HepG2 (cell line): Measurements from ENCODE around the gene CKS1B. TPM values are rescaled to one million over a fixed set of nuclear protein-coding genes. Genes with fewer than 3 reads are reported as not detected.
A peak's percentile ranks its signal among the peaks of the same experiment; 100 is the strongest.

ENCODE experiments used
- CTCF ChIP-seq: sonication (generic); formaldehyde crosslinking; IDR thresholded peaks from 2 replicates; pipeline ENCODE4 v1.5.0; 2020; ENCODE audit warnings: mild to moderate bottlenecking, missing genetic modification reagents, moderate library complexity
- ETV6 ChIP-seq: sonication (generic); formaldehyde crosslinking; conservative IDR thresholded peaks from 2 replicates; pipeline ENCODE4 v1.4.0; 2020; ENCODE audit warnings: missing genetic modification reagents
- GATAD2A ChIP-seq: IDR thresholded peaks from 2 replicates; pipeline ENCODE4 v1.6.1; 2016
- ZNF264 ChIP-seq: sonication (generic); formaldehyde crosslinking; IDR thresholded peaks from 2 replicates; pipeline ENCODE4 v1.4.0; 2020; ENCODE audit warnings: missing genetic modification reagents
- polyA plus RNA-seq, 8 experiments: library from polyadenylated mRNA; depleted of rRNA in 3 of 8; stranded (reverse) in 7 of 8; unstranded in 1 of 8; fragments of >200 nt; fragmentation: Illumina TruSeq in 4 of 8; extraction: Trizol in 4 of 8; gene quantifications; 2 replicates each; pipeline versions ENCODE4 v1.2.1 to v1.2.3, GENCODE V29; 2011 to 2016; ENCODE audit warnings: low read depth in 4 of 8, missing spikeins in 1 of 8, mixed read lengths in 1 of 8; ENCODE audit not compliant: insufficient read depth in 1 of 8
- total RNA-seq, 5 experiments: library from RNA; depleted of rRNA; stranded (reverse); fragments of >200 nt; fragmentation: Illumina TruSeq; extraction: Trizol; gene quantifications; 2 replicates each; pipeline ENCODE4 v1.2.3, GENCODE V29; 2016; ENCODE audit warnings: low read depth in 1 of 5
- TF ChIP-seq, protein P1 (sequence below): sonication (generic); formaldehyde crosslinking; conservative IDR thresholded peaks from 2 replicates; pipeline ENCODE4 v1.4.0; 2020; ENCODE audit warnings: mild to moderate bottlenecking, missing genetic modification reagents, moderate library complexity
- TF ChIP-seq, protein P2 (sequence below): sonication (generic); formaldehyde crosslinking; IDR thresholded peaks from 2 replicates; pipeline ENCODE4 v1.4.0; 2020; ENCODE audit warnings: missing genetic modification reagents
- TF ChIP-seq, protein P3 (sequence below): IDR thresholded peaks from 2 replicates; pipeline ENCODE4 v1.4.0; 2020; ENCODE audit warnings: mild to moderate bottlenecking, missing genetic modification reagents
- TF ChIP-seq, protein P4 (sequence below): sonication (generic); formaldehyde crosslinking; IDR thresholded peaks from 2 replicates; pipeline ENCODE4 v1.4.0; 2020; ENCODE audit warnings: missing genetic modification reagents

CKS1B gene
- total and polyA plus RNA-seq, 2 of the 13 experiments (the other 11 are each of a cell fraction or from before 2014, with no cell fraction given) = 217 to 222 TPM

DNA sequence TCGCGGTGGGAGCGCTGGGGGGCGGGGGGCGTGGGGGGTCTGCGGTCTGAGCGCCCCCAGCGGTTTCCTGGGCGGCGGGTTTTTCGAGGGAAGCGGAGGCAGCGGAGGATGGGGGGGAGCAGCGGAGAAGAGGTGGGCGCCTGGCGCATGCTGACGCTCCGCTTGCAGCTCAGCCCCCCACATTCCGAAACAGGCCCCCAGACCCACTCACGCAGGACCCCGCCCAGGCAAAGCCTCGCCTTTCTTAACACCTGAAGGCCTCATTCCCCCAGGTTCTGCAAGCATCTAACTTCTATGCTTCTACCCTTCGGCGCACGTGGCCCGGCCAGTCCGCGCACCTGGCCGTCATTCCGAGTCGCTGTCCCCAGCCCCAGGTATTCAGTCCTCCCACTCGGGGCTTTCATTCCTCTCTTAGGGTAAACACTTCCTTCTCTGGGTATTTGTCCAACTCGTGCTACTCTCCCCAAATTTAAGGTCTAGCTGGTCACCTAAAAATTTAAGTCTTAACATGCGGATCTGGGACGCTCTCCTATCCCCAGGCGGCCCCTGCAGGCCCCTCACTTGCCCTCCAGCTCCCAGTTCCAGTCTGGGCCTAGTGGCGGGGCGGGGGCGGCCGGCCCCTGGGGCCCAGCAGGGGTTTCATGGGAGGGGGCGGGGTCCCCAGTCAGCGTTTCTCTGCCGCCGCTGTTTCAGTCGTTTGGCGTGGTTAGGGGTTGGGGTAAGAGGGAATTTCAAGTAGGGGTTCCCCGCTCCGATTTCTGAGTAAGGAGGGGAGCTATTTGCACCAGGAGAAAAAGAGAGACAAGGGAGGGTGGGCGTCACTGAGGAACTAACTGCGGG lies 25.3 kb downstream of the CKS1B start (continued):
- TF ChIP-seq, protein P1, sequence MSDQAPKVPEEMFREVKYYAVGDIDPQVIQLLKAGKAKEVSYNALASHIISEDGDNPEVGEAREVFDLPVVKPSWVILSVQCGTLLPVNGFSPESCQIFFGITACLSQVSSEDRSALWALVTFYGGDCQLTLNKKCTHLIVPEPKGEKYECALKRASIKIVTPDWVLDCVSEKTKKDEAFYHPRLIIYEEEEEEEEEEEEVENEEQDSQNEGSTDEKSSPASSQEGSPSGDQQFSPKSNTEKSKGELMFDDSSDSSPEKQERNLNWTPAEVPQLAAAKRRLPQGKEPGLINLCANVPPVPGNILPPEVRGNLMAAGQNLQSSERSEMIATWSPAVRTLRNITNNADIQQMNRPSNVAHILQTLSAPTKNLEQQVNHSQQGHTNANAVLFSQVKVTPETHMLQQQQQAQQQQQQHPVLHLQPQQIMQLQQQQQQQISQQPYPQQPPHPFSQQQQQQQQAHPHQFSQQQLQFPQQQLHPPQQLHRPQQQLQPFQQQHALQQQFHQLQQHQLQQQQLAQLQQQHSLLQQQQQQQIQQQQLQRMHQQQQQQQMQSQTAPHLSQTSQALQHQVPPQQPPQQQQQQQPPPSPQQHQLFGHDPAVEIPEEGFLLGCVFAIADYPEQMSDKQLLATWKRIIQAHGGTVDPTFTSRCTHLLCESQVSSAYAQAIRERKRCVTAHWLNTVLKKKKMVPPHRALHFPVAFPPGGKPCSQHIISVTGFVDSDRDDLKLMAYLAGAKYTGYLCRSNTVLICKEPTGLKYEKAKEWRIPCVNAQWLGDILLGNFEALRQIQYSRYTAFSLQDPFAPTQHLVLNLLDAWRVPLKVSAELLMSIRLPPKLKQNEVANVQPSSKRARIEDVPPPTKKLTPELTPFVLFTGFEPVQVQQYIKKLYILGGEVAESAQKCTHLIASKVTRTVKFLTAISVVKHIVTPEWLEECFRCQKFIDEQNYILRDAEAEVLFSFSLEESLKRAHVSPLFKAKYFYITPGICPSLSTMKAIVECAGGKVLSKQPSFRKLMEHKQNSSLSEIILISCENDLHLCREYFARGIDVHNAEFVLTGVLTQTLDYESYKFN (CRISPR knock-in tag) = peak; percentile 72
- TF ChIP-seq ZNF264 (CRISPR knock-in tag) (peak; percentile 44; the same call in 1 of the 2 replicates), ETV6 (CRISPR knock-in tag) (0 out of 2 replicates have a peak, but pooled peaks have one; percentile 3), GATAD2A (peak; percentile 57), CTCF (CRISPR knock-in tag) (peak; percentile 27; the same call in 1 of the 2 replicates)
- TF ChIP-seq, protein P2, sequence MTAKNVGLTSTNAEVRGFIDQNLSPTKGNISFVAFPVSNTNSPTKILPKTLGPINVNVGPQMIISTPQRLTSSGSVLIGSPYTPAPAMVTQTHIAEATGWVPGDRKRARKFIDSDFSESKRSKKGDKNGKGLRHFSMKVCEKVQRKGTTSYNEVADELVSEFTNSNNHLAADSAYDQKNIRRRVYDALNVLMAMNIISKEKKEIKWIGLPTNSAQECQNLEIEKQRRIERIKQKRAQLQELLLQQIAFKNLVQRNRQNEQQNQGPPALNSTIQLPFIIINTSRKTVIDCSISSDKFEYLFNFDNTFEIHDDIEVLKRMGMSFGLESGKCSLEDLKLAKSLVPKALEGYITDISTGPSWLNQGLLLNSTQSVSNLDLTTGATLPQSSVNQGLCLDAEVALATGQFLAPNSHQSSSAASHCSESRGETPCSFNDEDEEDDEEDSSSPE (CRISPR knock-in tag) = peak; percentile 43; the same call in 1 of the 2 replicates
- TF ChIP-seq, protein P3, sequence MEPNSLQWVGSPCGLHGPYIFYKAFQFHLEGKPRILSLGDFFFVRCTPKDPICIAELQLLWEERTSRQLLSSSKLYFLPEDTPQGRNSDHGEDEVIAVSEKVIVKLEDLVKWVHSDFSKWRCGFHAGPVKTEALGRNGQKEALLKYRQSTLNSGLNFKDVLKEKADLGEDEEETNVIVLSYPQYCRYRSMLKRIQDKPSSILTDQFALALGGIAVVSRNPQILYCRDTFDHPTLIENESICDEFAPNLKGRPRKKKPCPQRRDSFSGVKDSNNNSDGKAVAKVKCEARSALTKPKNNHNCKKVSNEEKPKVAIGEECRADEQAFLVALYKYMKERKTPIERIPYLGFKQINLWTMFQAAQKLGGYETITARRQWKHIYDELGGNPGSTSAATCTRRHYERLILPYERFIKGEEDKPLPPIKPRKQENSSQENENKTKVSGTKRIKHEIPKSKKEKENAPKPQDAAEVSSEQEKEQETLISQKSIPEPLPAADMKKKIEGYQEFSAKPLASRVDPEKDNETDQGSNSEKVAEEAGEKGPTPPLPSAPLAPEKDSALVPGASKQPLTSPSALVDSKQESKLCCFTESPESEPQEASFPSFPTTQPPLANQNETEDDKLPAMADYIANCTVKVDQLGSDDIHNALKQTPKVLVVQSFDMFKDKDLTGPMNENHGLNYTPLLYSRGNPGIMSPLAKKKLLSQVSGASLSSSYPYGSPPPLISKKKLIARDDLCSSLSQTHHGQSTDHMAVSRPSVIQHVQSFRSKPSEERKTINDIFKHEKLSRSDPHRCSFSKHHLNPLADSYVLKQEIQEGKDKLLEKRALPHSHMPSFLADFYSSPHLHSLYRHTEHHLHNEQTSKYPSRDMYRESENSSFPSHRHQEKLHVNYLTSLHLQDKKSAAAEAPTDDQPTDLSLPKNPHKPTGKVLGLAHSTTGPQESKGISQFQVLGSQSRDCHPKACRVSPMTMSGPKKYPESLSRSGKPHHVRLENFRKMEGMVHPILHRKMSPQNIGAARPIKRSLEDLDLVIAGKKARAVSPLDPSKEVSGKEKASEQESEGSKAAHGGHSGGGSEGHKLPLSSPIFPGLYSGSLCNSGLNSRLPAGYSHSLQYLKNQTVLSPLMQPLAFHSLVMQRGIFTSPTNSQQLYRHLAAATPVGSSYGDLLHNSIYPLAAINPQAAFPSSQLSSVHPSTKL (CRISPR knock-in tag) = peak; percentile 36; the same call in 1 of the 2 replicates
- TF ChIP-seq, protein P4, sequence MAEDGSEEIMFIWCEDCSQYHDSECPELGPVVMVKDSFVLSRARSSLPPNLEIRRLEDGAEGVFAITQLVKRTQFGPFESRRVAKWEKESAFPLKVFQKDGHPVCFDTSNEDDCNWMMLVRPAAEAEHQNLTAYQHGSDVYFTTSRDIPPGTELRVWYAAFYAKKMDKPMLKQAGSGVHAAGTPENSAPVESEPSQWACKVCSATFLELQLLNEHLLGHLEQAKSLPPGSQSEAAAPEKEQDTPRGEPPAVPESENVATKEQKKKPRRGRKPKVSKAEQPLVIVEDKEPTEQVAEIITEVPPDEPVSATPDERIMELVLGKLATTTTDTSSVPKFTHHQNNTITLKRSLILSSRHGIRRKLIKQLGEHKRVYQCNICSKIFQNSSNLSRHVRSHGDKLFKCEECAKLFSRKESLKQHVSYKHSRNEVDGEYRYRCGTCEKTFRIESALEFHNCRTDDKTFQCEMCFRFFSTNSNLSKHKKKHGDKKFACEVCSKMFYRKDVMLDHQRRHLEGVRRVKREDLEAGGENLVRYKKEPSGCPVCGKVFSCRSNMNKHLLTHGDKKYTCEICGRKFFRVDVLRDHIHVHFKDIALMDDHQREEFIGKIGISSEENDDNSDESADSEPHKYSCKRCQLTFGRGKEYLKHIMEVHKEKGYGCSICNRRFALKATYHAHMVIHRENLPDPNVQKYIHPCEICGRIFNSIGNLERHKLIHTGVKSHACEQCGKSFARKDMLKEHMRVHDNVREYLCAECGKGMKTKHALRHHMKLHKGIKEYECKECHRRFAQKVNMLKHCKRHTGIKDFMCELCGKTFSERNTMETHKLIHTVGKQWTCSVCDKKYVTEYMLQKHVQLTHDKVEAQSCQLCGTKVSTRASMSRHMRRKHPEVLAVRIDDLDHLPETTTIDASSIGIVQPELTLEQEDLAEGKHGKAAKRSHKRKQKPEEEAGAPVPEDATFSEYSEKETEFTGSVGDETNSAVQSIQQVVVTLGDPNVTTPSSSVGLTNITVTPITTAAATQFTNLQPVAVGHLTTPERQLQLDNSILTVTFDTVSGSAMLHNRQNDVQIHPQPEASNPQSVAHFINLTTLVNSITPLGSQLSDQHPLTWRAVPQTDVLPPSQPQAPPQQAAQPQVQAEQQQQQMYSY (CRISPR knock-in tag) = peak; percentile 94
